GM19438 (cell line): Measurements from ENCODE around the gene LHX6.

Experiments used
- ATAC-seq: cut with Tn5 transposase; IDR thresholded peaks from one replicate; pipeline ENCODE4 v1.9.1; 2021; ENCODE audit warnings: low read depth; ENCODE audit not compliant: unreplicated experiment

The LHX6 gene

DNA sequence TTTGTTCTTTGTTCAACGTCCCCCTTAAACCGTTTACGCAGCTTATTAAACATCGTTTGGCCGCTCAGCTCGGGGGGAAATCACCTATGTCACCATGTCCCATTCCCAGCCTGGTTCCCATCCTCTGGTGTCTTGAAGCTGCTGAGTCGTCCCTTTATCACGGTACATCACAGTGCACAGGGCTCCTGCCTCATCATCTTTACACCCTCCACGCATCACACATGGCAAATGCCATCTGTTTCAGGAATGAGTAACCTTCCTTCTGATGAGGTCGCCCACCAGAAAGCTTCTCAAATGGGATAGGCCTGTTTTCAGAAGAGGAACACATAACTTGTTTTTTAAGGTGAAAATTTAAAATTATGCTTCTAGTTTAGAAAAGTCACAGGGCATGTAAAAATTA, 7.9 kb upstream of the LHX6 start:
- no peak for ATAC-seq

DNA sequence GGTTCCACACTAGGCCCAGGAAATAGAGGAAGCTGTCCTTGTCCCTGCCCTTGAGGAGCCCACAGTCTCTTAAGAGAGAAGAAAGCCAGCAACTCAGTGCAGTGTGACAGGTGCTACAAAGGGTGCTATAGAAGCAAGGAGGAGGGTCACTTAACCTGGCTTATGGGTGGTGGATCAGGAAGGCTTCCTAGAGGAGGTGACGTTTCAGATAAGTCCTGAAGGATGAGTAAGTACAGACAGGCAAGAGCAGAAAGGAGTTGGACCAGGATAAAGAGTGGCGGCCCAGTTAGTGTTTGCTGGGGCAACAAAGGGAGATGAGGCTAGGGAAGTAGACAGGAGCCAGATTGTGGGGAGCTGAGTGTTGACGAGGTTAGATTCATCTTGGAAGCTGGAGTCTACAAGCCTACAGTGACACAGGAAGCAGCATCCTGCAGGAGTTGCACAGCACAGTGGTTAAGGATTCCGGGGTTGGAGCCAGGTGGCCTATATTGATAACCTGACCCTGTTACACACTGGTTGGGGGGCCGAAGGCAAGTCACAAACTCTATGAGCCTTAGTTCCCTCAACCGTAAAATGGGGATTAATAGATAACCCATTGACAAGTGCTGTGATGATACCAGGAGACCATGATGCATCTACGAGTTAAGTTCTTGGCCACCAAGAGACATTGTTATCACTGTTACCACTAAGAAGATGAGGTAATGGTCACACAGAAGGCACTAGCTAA, 5.4 kb upstream of the LHX6 start:
- no peak for ATAC-seq

DNA sequence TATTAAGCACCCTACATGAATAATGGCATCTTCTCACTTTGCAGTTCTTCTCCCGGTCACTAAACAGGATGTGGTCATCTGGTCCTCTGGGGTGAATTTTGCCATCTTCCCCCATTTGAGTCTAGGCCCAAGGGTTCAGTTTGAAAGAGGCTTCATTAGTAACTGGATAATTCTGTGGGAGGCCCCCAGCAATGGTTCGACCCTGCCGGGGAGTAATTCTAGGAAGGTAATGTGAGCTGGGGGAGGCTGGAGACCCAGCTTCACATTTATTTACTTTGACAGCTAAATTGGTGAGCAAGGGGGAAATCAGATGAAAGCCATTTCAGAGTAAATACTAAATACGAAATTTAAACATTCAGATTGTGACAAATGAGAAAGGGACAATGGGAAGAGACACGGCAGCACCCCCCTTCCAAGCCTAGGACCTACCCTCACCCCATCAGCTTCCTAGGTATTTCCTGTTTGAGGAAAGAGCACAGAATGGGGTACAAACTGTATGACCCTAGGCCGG, 4.1 kb upstream of the LHX6 start:
- no peak for ATAC-seq

DNA sequence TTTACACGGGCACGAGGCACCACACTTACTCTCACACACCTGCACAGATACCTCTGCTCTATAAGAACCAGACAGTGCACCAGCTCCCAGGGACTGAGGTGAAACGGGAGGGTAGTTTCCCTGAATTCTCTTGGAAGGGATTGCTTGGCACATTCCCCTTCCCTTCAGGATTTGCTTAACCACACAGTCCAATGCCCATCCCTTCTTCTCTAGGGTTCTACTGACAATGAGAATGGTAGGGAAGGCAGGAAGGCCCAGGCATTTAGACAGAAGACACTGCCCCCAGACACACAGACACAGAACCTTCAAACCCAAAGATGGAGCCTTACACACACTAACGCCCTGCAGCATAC, 704 bp upstream of the LHX6 start:
- no peak for ATAC-seq

DNA sequence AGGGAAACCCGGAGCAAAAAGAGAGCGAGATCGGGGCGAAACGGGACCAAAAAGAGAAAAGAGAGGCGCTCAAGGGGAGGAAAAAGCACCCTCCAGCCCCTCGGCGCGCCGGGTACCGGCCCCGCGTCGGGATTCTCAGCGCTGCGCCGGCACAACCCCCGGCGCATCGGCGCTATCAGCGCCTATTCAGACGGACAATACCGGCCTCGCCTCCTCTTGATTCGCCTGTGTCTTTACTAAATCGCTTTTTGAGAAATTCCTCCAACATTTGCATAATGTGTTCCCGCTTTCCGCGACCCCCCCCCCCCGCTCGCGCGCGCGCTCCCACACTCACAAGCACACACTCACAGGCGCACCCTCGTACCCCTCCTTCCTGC, 578 bp downstream of the LHX6 start:
- no peak for ATAC-seq

DNA sequence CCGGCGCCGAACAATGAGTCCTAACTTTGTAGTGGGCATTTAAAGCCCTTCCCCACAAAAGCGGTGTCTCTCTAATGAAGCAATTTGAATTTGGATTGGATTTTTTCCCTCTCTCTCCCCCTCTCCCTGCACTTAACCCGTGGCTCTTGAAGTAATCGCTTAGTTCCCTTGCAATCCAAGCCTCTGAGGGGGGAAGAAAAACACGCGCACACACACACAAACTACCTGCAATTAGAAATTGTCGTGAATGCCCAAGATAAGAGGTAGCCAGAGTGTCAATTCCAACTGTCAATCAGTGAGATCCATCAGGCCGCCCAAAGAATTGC, 1.2 kb downstream of the LHX6 start:
- no peak for ATAC-seq

DNA sequence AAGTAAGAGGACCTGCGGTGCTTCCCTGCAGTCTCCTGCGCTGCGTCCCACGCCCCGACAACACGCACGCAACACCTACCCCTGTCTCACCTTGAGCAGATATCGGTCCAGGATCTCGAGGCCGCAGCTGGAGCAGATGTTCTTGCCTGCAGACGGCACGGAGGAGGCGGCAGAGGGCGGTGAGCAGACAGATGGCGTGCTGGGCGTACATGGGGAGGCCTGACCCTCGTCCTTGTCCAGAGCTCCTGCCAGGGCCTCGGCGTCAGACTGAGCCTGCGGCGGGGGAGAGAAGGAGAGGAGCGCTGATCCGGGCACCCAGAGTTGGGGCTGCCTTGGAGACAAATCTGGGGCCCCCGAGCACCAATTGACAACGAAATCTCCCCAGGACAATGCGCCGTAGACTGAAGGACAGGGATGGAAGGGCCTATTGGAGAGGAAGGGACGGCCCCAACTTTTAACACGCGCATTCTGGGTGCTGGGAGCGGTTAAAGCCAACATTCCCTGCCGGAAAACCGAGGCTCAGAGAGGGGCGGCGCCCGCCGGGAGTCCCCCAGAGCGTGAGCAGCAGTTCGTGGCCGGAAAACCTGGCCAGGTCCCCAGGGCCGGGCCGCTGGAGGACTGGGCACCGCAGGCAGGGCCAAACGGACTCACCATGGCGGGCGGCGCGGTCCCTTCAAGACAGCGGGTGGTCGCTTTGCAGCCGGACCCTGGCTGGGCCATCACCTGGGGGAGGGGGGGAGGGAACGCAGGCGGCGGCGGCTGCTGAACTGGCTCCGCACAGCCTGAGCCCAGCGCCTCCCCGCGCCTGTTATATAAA, 1.8 kb downstream of the LHX6 start:
- no peak for ATAC-seq

DNA sequence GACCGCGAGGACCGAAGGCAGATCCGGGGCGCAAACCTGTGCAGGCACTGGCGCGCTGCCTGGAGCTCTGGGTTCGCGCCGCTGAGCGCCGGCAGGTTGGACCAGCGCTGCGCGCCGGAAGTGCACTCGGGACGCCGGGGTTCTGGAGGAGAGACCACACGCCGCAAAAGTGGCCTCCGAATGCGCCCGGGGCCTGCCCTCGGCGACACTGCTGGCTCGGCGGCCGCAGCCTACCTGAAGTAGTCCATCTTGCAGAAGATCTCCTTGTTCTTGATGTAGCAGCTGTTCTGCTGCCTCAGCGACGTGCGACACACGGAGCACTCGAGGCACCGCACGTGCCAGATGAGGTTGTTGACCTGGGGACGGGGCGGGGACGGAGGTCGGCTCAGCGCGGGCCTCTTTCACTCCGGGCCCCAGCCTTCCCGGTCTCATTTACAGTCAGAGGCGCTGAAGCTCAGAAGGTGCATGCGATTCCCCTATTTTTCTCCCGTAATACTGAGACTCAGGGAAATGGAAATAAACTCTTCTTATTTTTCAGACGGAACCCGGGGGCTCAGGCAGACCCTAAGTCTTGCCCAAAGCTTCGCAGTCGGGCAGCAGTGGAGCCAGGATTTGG, 2.5 kb downstream of the LHX6 start:
- no peak for ATAC-seq

DNA sequence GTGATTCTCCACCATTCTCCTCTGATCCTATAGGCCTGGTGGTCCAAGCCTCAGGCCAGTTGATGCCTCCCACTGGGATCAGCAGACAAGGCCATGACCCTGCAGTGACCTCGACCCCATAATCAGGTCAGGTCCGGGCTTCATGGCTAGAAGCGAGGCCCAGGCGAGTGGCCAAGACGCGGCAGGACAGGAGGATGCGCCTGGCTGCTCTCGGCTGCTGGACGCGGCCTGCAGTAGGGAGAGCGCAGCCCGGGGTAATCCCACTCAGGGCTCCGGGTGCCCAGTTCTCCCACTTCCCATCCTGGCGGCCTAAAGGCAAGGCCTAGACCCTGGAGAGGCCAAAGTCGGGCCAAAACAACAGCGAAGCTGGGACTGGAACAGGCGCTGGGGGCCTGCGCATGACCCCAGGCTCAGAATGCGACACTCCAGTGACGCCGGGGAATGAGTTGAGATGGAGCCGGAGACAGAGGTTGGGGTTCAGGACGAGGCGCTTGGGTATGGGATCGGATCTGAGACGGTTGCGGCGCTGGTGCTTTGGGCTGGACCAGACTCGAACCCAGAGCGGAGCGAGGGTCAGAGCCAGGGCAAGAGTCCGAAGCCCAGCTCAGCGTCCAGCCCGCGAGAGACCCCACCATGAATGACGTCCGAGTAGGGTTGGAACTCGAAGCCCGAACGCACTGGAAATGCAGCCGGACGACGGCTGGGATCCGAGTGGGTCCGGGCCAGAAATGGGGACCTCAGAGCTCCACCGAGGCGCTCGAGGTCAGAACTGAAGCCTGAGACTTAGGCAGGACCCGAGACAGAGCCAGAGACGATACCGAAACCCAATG, 3.2 kb downstream of the LHX6 start:
- no peak for ATAC-seq

DNA sequence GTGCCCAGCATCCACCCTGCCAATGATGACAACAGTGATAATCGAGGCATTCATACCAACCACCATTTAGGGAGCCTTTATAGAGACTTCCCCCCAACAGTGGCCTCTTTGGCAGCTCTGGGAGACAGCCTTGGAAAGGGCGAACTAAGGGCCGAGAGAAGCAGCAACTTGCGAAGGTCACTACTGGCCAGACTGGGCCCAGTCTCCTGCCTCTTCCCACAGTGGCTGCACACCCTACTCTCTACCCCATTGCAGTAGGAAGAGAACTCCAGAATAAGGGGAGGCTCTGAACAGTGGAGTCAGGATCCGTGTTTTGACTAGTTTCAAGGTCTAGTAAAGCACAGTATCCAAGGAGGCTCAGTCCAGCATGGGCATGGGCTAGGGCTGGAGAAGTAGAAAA, 5.3 kb downstream of the LHX6 start:
- no peak for ATAC-seq

DNA sequence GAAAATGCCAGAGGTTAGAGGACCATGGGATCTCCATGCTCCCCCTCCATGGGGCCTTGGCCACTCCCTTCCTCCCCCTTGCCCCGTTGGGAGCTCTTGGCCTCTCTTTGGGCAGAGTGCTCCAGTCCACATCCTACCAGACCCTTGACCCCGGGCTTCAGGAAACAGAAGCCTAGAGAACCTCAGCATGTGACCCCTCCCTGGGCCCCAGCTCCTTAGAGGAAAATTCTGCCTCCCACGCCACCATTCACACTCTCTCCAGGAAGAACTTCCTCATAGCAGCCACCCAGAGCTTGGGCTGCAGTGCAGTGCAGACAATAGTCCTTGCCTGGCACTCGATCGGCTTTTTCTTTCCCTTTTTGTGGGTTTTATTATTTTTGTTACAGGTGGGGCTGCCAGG, 6.0 kb downstream of the LHX6 start:
- no peak for ATAC-seq

DNA sequence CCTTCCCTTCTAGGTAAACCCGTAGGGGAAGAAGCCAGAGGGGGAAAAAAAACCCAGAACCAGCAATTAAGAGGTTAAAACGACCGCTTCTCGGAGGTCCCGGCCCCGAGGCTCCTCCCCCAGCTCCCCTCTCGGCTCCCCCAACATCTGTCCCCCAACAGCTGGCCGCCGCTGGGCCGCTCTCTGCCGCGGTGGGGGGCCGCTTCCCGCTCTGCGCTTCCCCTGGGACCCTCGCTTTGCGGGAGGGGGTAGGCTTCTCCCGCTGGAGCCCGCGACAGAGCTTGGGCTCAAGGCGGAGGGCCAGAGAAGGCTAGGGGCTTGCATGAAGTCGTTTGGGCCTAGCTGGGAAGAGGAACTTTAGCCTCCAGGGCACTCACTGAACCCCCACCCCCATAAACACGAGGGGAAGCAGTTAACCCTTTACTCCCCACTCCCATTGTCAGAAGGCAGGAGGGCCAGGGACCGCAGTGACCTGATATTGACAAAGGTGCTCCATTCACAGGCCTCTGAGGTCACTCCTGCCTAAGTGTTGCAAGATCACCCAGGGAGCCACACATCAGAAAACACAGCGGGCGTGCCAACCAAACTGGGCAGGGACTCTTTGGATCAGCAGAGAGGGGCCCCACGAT, 7.5 kb downstream of the LHX6 start:
- ATAC-seq, result no peak

DNA sequence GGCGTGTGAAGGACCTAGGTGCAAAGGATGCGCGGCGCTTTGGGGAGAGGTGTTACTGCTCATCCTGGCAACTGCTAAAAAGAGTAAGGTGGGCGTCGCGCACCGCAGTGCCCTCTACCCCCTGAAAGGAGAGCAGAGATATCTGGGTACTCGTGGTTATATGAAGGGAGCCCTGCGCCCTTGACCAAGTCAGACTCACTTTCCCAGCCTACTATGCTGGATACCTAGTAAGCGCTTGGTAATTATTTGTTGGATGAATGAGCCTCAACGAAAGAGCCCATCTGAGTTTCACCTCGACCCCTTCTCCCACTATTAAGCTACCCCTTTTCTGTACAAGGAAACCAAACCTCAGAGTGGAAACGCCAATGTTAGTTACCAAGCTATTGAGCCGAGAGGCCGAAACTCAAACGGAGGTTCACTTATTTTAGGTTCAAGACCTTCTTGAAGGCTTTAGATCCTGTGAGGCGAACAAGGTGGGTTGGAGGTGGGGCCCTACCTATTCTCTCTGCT, 8.0 kb downstream of the LHX6 start:
- no peak for ATAC-seq

DNA sequence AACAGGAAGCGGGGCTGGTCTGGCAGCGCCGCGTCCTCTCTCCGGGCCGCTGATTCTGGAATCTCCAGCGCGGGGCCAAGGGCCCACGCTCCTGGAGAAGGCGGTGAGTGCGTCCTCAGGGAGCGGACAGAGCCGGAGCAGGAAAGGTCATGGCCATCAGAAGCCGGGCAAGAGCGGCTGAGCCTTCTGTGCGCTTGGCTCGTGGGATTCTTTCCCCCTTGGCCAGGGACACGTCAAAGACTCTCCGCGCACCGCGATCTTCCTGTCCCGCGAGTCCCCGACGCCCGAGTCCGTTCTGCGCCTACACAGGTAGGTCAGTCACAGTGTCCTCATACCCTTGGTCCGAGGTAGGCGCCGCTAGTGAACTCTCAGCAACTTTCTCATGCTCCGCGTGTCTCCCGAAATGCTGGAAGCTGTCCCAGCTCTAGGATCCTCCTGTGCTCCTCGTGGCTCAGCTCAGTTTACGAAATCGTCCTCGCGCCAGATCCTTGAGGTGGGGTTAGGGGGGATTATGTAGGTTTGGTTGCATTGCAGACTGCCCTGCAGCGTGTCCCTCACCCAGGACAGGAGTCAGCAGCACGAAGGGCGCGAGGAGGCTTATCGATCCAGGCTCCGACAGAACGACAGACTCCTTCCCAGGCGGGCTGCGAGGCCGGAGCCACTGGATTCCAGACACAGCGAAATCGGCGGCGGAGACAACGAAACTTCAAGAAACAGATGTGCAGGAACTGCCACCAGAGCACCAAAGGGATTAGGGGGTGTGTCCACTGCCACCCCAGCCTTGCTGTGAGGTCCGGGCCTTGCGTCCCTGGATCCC, 8.7 kb downstream of the LHX6 start:
- ATAC-seq, result no peak

DNA sequence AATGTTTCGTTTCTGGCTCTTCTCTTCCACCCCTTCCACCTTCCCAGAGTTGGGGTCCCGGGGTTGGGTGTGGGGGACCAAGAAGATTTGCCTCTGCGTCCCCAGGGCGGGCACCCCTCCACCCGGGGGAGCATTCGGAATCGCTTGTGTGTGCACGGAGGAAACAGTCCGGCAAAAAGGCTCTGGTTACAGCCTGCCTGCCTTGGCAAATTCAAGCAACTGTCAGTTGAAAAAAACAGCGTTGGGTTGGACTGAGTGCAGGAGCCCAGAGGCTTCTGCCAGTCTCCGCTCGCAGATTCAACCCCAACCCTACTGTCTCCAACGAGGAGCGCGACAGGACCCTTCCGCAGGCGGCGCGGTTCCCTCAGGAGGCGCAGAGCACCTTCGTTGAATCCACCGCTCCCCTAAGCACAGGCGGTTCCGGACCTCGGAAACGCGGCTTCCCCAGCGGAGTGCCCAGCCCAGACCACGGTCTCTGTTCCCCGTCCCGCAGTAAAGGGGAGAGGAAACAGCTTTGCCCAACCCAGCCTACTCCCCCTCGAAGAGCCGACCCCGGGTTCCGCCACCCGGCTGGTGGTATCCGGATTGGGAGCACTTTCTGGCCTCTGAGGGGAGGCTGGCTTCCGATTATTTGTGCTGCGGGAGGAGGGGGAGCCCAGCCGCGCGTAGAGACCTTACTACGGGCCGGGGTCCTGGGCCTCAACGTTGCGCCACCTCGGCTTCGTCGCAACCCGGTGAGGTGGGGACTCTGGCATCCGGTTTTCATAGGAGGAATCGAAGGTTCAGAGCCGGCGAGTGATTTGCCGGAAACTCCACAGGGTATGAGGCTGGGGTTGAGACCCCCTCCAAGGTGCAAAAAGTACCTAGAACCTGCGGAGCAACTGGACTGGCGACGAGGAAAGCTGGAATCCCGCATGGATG, 9.6 kb downstream of the LHX6 start:
- ATAC-seq, result no peak

DNA sequence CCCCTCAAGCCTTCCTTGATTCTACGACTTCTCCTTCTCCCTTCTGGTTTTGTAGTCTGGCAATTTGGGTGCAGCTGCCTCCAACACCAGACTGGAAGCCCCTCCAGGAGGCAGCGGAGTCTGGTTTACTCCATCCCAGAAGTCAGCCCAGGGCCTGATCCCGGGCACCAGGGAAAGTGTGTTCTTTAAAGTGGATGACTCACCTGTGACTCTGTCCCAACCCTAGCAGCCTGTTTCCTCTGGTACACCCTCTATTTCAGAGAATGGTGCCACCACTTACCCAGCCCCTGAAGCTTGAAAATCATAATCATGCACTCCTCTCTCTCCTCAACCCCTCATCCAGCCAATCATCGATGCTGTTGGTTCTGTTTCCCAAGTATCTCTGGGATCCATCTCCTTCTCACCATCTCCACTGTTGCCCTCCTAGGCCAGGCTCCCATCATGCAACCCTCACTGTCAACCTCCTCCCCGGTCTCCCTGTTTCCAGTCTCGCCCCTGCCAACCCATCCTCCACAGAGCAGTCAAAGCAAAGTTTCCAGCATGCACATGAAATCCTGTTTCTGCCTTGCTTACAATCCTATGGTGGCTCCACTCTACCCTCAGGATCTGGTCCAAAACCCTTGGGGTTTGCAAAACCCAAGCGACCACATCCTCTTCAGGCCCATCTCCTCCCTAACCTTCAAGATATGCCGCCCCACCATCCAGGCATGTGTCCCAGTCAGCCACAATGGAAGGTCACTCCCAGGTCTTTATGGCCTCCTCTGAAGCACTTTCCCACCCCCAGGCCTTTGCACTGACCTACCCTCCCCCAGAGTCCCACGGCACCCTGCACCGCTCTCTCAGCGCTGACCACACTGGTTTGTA, 10.5 kb downstream of the LHX6 start:
- ATAC-seq, result no peak

DNA sequence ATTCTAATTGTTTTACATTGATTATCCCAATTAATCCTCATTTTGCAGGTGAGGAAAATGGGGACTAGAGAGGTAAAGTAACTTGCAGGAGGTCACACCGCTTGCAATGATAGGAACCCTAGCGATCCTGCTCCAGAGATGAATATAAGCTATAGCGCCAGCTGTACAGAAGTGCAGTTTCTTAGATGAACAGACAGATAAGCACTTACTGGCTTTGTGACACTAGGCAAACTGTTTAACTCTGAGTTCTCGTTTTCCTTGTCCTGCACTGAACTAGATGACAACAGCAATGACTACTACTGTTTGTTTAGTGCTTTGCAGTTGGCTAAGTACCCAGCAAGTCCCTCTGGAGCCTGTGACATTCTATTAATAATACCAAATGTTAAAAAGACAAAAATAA, 11.1 kb downstream of the LHX6 start:
- ATAC-seq, result no peak
